RWPE2 (cell line): ENCODE results near the gene TRIM14.
"Not testable (repeated sequence)": the region's sequence is repeated elsewhere in the genome, so short reads cannot be mapped to it uniquely, and the experiment has no call there.

ENCODE experiments used
- ATAC-seq: fragments of 200-7000 bp; cut with Tn5 transposase; 3 replicates; pipeline ENCODE4 v1.9.1; 2021; ENCODE audit warnings: low read depth
- DNase-seq: peaks from one replicate; pipeline ENCODE4 v3.0.0-alpha.2; 2020; ENCODE audit warnings: low spot score
- H3K27ac ChIP-seq: fragments of 450-650 bp; 2 replicates; pipeline ENCODE4 v1.5.1; 2017; ENCODE audit warnings: mild to moderate bottlenecking; ENCODE audit not compliant: poor library complexity, severe bottlenecking
- H3K27me3 ChIP-seq: fragments of 250-450 bp; sonication (Bioruptor Pico); 2 replicates; pipeline ENCODE4 v1.5.1; 2021; ENCODE audit warnings: mild to moderate bottlenecking, moderate library complexity; ENCODE audit not compliant: insufficient read depth, poor library complexity, severe bottlenecking
- H3K36me3 ChIP-seq: fragments of 250-450 bp; sonication (Bioruptor Pico); 2 replicates; pipeline ENCODE4 v1.5.1; 2020; ENCODE audit warnings: low read depth, mild to moderate bottlenecking, moderate library complexity
- H3K4me1 ChIP-seq: fragments of 250-450 bp; sonication (Bioruptor Pico); 2 replicates; pipeline ENCODE4 v1.5.1; 2021; ENCODE audit warnings: mild to moderate bottlenecking, moderate library complexity; ENCODE audit not compliant: insufficient read depth, poor library complexity, severe bottlenecking
- H3K4me3 ChIP-seq: fragments of 250-450 bp; sonication (Bioruptor Pico); 2 replicates; pipeline ENCODE4 v1.5.1; 2021; ENCODE audit warnings: mild to moderate bottlenecking, moderate library complexity; ENCODE audit not compliant: severe bottlenecking
- H3K9me3 ChIP-seq: fragments of 250-450 bp; sonication (Bioruptor Pico); 2 replicates; pipeline ENCODE4 v1.5.1; 2021; ENCODE audit warnings: mild to moderate bottlenecking, moderate library complexity; ENCODE audit not compliant: severe bottlenecking
- TF ChIP-seq, protein P1 (sequence below): fragments of 450-650 bp; IDR thresholded peaks from one replicate; pipeline ENCODE4 v1.5.1; 2017; ENCODE audit warnings: mild to moderate bottlenecking, moderate library complexity; ENCODE audit not compliant: poor library complexity, severe bottlenecking

TRIM14 gene

DNA sequence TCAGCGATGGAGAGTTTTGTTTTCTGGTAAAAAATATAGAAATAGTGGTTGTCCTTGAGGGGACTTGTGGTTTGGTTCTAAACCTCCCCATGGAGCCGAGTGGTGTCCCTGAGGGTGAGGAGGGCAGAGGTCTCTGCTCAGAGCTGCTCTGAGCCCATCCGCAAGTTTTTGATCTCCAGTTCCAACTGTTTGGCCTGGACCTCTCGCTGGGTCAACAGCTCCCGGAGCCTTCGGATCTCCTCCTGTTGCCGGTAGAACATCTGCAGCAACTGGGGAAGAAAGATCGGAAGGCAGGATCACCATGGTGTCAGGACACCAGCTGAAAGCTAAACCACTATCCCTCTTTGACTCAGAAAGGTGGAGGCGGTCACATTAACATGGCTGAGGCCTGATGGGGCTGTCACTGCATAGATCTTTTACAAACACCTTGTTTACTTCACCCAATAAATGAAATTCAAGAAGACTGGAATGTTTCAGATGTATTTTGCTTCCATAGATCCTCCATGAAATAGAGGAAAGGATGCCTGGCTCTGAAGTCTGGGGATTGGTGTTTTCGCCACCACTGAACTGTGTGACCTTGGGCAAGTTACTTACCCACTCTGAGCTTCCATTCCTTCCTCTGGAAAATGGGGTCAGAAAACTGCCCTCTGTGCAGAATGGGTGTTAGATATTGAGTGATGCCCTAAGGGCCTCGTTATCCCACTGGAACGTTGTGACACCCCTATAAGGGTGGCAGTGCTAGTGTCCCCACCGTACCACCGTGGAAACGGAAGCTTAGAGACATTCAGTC is 5.8 kb upstream of the TRIM14 start:
- H3K9me3 ChIP-seq, result no peaks in the 10 kb centered on the region
- H3K27me3 ChIP-seq, result no peaks in the 10 kb centered on the region
- H3K4me1 ChIP-seq, result peaks cover 10% of the 10 kb centered on the region
- ATAC-seq (no peak), DNase-seq (no peak)
- TF ChIP-seq, protein P1, sequence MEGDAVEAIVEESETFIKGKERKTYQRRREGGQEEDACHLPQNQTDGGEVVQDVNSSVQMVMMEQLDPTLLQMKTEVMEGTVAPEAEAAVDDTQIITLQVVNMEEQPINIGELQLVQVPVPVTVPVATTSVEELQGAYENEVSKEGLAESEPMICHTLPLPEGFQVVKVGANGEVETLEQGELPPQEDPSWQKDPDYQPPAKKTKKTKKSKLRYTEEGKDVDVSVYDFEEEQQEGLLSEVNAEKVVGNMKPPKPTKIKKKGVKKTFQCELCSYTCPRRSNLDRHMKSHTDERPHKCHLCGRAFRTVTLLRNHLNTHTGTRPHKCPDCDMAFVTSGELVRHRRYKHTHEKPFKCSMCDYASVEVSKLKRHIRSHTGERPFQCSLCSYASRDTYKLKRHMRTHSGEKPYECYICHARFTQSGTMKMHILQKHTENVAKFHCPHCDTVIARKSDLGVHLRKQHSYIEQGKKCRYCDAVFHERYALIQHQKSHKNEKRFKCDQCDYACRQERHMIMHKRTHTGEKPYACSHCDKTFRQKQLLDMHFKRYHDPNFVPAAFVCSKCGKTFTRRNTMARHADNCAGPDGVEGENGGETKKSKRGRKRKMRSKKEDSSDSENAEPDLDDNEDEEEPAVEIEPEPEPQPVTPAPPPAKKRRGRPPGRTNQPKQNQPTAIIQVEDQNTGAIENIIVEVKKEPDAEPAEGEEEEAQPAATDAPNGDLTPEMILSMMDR, result no peak
- H3K36me3 ChIP-seq, result peaks cover 41% of the 10 kb centered on the region
- no peak overlapping the region for H3K4me3 ChIP-seq
- no peak overlapping the region for H3K27ac ChIP-seq

DNA sequence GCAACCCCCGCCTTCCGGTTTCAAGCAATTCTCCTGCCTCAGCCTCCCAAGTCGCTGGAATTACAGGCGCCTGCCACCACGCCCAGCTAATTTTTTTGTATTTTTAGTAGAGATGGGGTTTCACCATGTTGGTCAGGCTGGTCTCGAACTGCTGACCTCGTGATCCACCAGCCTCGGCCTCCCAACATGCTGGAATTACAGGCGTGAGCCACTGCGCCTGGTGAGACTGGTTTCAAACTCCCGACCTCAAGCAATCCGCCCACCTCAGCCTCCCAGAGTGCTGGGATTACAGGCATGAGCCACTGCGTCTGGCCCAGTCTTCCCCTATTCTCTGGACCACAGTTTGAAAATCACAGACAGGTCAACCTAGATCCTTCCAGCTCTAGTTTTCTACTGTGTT is 5.1 kb upstream of the TRIM14 start:
- H3K4me1 ChIP-seq, ATAC-seq, H3K27ac ChIP-seq, H3K9me3 ChIP-seq, H3K4me3 ChIP-seq, H3K27me3 ChIP-seq, DNase-seq: not testable (repeated sequence)
- H3K36me3 ChIP-seq, result peaks cover 37% of the 10 kb centered on the region

DNA sequence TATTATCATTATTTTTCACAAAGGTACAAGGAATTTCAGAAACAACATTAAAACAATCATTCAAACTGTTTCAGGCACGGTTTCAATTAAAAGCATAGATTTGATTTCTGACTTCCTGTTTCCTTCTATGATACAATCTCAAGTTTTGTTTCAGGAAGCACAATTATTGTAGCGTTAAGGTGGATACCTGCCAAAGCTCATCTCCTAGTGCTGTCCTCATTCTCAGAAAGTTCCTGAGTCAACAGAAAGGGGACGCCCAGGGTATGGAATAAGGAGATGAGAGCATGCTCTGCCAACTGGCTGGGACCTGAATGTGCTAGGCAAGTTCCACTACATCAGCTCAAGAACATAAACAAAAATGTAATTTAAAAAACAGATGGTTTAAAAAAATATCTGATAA is 2.0 kb upstream of the TRIM14 start:
- Histone ChIP-seq H3K27me3 (no peaks in the 10 kb centered on the region), H3K4me3 (no peak overlapping the region), H3K27ac (no peak overlapping the region), H3K36me3 (peaks cover 24% of the 10 kb centered on the region), H3K9me3 (no peaks in the 10 kb centered on the region), H3K4me1 (peaks cover 18% of the 10 kb centered on the region)
- DNase-seq (peak; percentile 4), ATAC-seq (no peak)
- TF ChIP-seq, protein P1, result peak; percentile 37

DNA sequence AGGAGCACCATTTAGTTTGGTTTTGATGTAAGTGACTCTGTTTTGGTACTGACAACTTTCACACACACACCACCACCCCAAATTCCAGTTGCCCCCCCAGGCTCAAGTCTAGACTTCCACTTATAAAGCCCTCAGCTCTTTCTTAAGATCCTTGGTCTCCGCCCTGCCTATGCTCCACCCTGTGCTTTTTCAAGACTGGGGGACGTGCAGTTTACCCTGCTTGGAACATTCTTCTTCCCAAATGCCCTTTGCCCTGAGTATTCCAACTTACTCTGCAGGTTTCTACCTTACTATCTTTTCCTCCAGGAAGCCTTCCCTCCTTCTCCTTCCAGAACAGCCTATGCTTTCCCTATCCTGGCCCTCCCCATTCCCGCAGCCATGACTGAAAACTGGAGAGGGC is 1.5 kb upstream of the TRIM14 start:
- ATAC-seq, result no peak
- Histone ChIP-seq H3K9me3 (no peaks in the 10 kb centered on the region), H3K36me3 (peaks cover 29% of the 10 kb centered on the region), H3K27ac (no peak overlapping the region), H3K4me3 (no peak overlapping the region), H3K27me3 (no peaks in the 10 kb centered on the region), H3K4me1 (peaks cover 18% of the 10 kb centered on the region)
- DNase-seq, result peak; percentile 7
- TF ChIP-seq, protein P1, result no peak

DNA sequence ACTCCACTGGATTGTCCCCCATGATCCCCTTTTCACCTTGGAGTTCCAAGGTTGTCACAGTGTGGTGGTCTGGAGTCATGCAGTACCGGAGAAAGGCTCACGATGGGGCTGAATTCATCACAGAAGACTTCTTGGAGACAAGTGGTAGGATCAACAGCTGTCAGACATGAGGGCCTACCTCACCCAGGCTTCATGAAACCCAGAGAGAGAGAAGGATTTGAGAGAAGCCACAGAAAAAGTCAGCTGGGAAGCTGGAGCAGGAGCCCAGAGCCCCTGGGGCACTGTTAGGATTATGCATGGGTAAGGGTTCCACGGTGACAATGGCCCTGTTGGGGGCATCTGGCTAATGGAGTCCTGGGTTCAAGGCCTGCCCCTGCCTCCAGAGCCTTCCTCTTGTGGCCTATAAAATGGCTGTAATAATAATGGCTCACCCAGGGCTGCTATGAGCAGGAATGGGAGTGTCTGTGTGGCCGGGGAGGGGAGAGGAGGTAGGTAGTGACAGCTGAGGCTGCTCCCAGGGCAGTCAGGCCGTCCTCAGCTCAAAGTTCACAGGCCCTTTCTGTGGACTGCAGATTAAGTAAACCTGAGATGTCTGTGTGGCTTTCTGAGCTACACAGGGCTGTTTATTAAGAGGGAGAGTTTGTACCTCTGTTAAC is 910 bp downstream of the TRIM14 start:
- Histone ChIP-seq H3K36me3 (peaks cover 22% of the 10 kb centered on the region), H3K9me3 (no peaks in the 10 kb centered on the region), H3K27me3 (no peaks in the 10 kb centered on the region), H3K4me1 (peaks cover 18% of the 10 kb centered on the region), H3K27ac (peak overlapping the region; percentile 53), H3K4me3 (peak overlapping the region; percentile 60)
- peak; percentile 31 for DNase-seq
- TF ChIP-seq, protein P1, result no peak
- ATAC-seq, result peak; percentile 54

DNA sequence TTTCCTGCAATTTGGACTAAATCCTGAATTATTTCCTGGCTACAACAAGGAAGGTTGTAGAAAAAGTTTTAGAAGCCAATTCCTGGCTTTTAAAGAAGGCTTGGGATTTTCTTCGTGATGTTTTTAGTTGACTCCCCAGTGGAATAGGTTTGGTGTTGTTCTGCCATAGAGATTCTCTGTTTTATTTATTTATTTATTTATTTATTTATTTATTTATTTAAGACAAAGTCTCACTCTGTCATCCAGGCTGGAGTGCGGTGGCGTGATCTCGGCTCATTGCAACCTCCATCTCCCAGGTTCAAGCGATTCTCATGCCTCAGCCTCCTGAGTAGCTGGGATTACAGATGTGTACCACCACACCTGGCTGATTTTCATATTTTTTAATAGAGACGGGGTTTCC is 1.9 kb downstream of the TRIM14 start:
- peaks cover 18% of the 10 kb centered on the region for H3K4me1 ChIP-seq
- not testable (repeated sequence) for ATAC-seq

More for the DNA sequence above, 1.9 kb downstream of the TRIM14 start:
- peaks cover 24% of the 10 kb centered on the region for H3K36me3 ChIP-seq
- not testable (repeated sequence) for H3K4me3 ChIP-seq, H3K27ac ChIP-seq, H3K27me3 ChIP-seq, H3K9me3 ChIP-seq
- peak; percentile 8 for DNase-seq
